HG03280 (cell line): ENCODE measurements around the gene CYBRD1.
"Not testable (repeated sequence)": the region's sequence is repeated elsewhere in the genome, so short reads cannot be mapped to it uniquely, and the experiment has no call there.

ENCODE experiments used
- ATAC-seq: cut with Tn5 transposase; IDR thresholded peaks from one replicate; pipeline ENCODE4 v1.9.1; 2021; ENCODE audit warnings: mild to moderate bottlenecking, moderate library complexity; ENCODE audit not compliant: unreplicated experiment

Gene CYBRD1

GRCh38 chr2:171515672-171516298 lies 6.5 kb upstream of the CYBRD1 start:
- no peak for ATAC-seq

- ATAC-seq, result no peak
These were observed 5.5 kb upstream of the CYBRD1 start for GRCh38 chr2:171516793-171517192.

- no peak for ATAC-seq
These were observed 1.8 kb upstream of the CYBRD1 start for GRCh38 chr2:171520471-171520870.

- ATAC-seq, result no peak
These were observed 768 bp upstream of the CYBRD1 start for GRCh38 chr2:171521361-171522051.

- peak; percentile 35 for ATAC-seq
These were observed 464 bp downstream of the CYBRD1 start for GRCh38 chr2:171522788-171523087.

- ATAC-seq, result peak; percentile 43
These were observed 1.1 kb downstream of the CYBRD1 start for GRCh38 chr2:171523088-171524017.

- ATAC-seq, result no peak
These were observed 1.7 kb downstream of the CYBRD1 start for GRCh38 chr2:171524018-171524401.

- no peak for ATAC-seq
These were observed 7.6 kb downstream of the CYBRD1 start for GRCh38 chr2:171529914-171530313.

- no peak for ATAC-seq
These were observed 8.1 kb downstream of the CYBRD1 start for GRCh38 chr2:171530378-171530777.

- ATAC-seq, result not testable (repeated sequence)
These were observed 8.6 kb downstream of the CYBRD1 start for GRCh38 chr2:171530859-171531258.

- ATAC-seq, result no peak
These were observed 9.0 kb downstream of the CYBRD1 start for GRCh38 chr2:171531291-171531690.

- no peak for ATAC-seq
These were observed 9.7 kb downstream of the CYBRD1 start for GRCh38 chr2:171531836-171532450.

- ATAC-seq, result no peak
These were observed 11.1 kb downstream of the CYBRD1 start for GRCh38 chr2:171533331-171533730.

GRCh38 chr2:171535528-171535927 lies 13.3 kb downstream of the CYBRD1 start:
- ATAC-seq, result not testable (repeated sequence)

- ATAC-seq, result no peak
These were observed 18.2 kb downstream of the CYBRD1 start for GRCh38 chr2:171540437-171540836.

- ATAC-seq, result no peak
These were observed 19.1 kb downstream of the CYBRD1 start for GRCh38 chr2:171541202-171541887.

- no peak for ATAC-seq
These were observed 22.8 kb downstream of the CYBRD1 start for GRCh38 chr2:171545086-171545485.

GRCh38 chr2:171547256-171547655 lies 25.0 kb downstream of the CYBRD1 start:
- ATAC-seq, result no peak

- ATAC-seq, result no peak
These were observed 25.4 kb downstream of the CYBRD1 start for GRCh38 chr2:171547720-171548119.

- no peak for ATAC-seq
These were observed 28.3 kb downstream of the CYBRD1 start for GRCh38 chr2:171550613-171551012.

- no peak for ATAC-seq
These were observed 29.6 kb downstream of the CYBRD1 start for GRCh38 chr2:171551836-171552235.
